Measurements from ENCODE around the gene SYNC. TPM values are rescaled to one million over a fixed set of nuclear protein-coding genes. Genes with fewer than 3 reads are reported as not detected.
"Not testable (repeated sequence)": the region's sequence is repeated elsewhere in the genome, so short reads cannot be mapped to it uniquely, and the experiment has no call there.

The SYNC gene
- total RNA-seq, 1 donor from 2014 or later: 10.3 TPM

GRCh38 chr1:32680642-32681041, 21.9 kb downstream of the SYNC start:
- no peak overlapping the region for H3K4me3 ChIP-seq (ENCODE audit: low read depth, low read length)
- DNase-seq (ENCODE audit: low read depth): no peak
- TF ChIP-seq CTCF (conservative IDR thresholded peaks at IDR 0.05; ENCODE audit: low read depth, low read length): no peak

GRCh38 chr1:32679993-32680392, 22.6 kb downstream of the SYNC start:
- not testable (repeated sequence) for DNase-seq (ENCODE audit: low read depth)

GRCh38 chr1:32676945-32677344, 25.6 kb downstream of the SYNC start:
- no peak for DNase-seq (ENCODE audit: low read depth)
- no peak overlapping the region for H3K4me3 ChIP-seq (ENCODE audit: low read depth, low read length)
- no peak for TF ChIP-seq CTCF (conservative IDR thresholded peaks at IDR 0.05; ENCODE audit: low read depth, low read length)

More at GRCh38 chr1:32679993-32680392, 22.6 kb downstream of the SYNC start:
- not testable (repeated sequence) for H3K4me3 ChIP-seq (ENCODE audit: low read depth, low read length)

- DNase-seq (ENCODE audit: low read depth): not testable (repeated sequence)
Observed at GRCh38 chr1:32668716-32669115, 33.9 kb downstream of the SYNC start.

GRCh38 chr1:32666901-32667566, 35.5 kb downstream of the SYNC start:
- DNase-seq (ENCODE audit: low read depth): peak; percentile 23
- no peak for TF ChIP-seq CTCF (conservative IDR thresholded peaks at IDR 0.05; ENCODE audit: low read depth, low read length)
- H3K4me3 ChIP-seq (ENCODE audit: low read depth, low read length): no peak overlapping the region

More at GRCh38 chr1:32668716-32669115, 33.9 kb downstream of the SYNC start:
- H3K4me3 ChIP-seq (ENCODE audit: low read depth, low read length): not testable (repeated sequence)

- DNase-seq (ENCODE audit: low read depth): no peak
- H3K4me3 ChIP-seq (ENCODE audit: low read depth, low read length): no peak overlapping the region
- TF ChIP-seq CTCF (conservative IDR thresholded peaks at IDR 0.05; ENCODE audit: low read depth, low read length): no peak
Observed at GRCh38 chr1:32665915-32666314, 36.7 kb downstream of the SYNC start.

GRCh38 chr1:32659581-32659980, 43.0 kb downstream of the SYNC start:
- no peak for DNase-seq (ENCODE audit: low read depth)
- H3K4me3 ChIP-seq (ENCODE audit: low read depth, low read length): no peak overlapping the region
- TF ChIP-seq CTCF (conservative IDR thresholded peaks at IDR 0.05; ENCODE audit: low read depth, low read length): no peak

- DNase-seq (ENCODE audit: low read depth): no peak
- no peak for TF ChIP-seq CTCF (conservative IDR thresholded peaks at IDR 0.05; ENCODE audit: low read depth, low read length)
- peak overlapping the region; percentile 59 for H3K4me3 ChIP-seq (ENCODE audit: low read depth, low read length)
Observed at GRCh38 chr1:32652244-32652962, 50.2 kb downstream of the SYNC start.

All from epithelial cell of proximal tubule (primary cell).